MCF 10A (cell line): ENCODE results near the gene SLC17A1. TPM values are rescaled to one million over a fixed set of nuclear protein-coding genes. Genes with fewer than 3 reads are reported as not detected.

Experiments used
- BruUV-seq: library from RNA; stranded (reverse); fragments of 400-500 nt; replicated peaks from 2 replicates; lab custom pipeline; 2021; lab: Mats Ljungman, UMichigan
- CTCF ChIA-PET: fragments of 300-600 bp; sonication (Branson Sonifier 250); formaldehyde crosslinking; extraction: SDS; loops from one replicate; lab custom pipeline; 2021; ENCODE audit warnings: antibody characterized with exemption, inconsistent platforms; lab: Yijun Ruan, JAX
- POLR2A ChIA-PET: fragments of 300-600, 350-650 bp; sonication (Branson Sonifier 250); formaldehyde crosslinking; extraction: SDS; loops from one replicate; lab custom pipeline; 2020; ENCODE audit warnings: antibody characterized with exemption, inconsistent platforms; lab: Yijun Ruan, JAX
- DNase-seq: peaks from one replicate; pipeline ENCODE4 v3.0.0-alpha.2; 2018; ENCODE audit not compliant: unreplicated experiment
- H3K27ac Mint-ChIP-seq: one replicate; pipeline ENCODE4 v1.8.0; 2022; ENCODE audit warnings: mild to moderate bottlenecking, low read depth, mixed read lengths; ENCODE audit not compliant: unreplicated experiment
- H3K27me3 Mint-ChIP-seq: one replicate; pipeline ENCODE4 v1.8.0; 2022; ENCODE audit warnings: mixed read lengths; ENCODE audit not compliant: insufficient read depth, unreplicated experiment
- H3K36me3 Mint-ChIP-seq: one replicate; pipeline ENCODE4 v1.8.0; 2022; ENCODE audit warnings: mild to moderate bottlenecking, moderate library complexity, mixed read lengths; ENCODE audit not compliant: insufficient read depth, unreplicated experiment
- H3K4me1 Mint-ChIP-seq: one replicate; pipeline ENCODE4 v1.8.0; 2022; ENCODE audit warnings: mixed read lengths; ENCODE audit not compliant: insufficient read depth, unreplicated experiment
- H3K4me3 Mint-ChIP-seq: one replicate; pipeline ENCODE4 v1.8.0; 2022; ENCODE audit warnings: mild to moderate bottlenecking, moderate library complexity, mixed read lengths; ENCODE audit not compliant: unreplicated experiment
- H3K9me3 Mint-ChIP-seq: one replicate; pipeline ENCODE4 v1.8.0; 2022; ENCODE audit warnings: mixed read lengths; ENCODE audit not compliant: unreplicated experiment
- intact Hi-C: fragments of 100-400 bp; cut with micrococcal nuclease; formaldehyde crosslinking; loops from 2 replicates; pipeline ENCODE4 v1.14.1; 2022
- total RNA-seq: library from RNA; stranded (reverse); gene quantifications from 2 replicates; pipeline ENCODE4 v1.2.3, GENCODE V29; 2022
- TF ChIP-seq, protein P1 (sequence below): fragments of 200-600 bp; IDR thresholded peaks from one replicate; pipeline ENCODE4 v1.8.0; 2022; ENCODE audit warnings: antibody characterized with exemption, mild to moderate bottlenecking; ENCODE audit not compliant: unreplicated experiment

SLC17A1 gene
- total RNA-seq, 1 experiment from 2014 or later = not detected

DNA sequence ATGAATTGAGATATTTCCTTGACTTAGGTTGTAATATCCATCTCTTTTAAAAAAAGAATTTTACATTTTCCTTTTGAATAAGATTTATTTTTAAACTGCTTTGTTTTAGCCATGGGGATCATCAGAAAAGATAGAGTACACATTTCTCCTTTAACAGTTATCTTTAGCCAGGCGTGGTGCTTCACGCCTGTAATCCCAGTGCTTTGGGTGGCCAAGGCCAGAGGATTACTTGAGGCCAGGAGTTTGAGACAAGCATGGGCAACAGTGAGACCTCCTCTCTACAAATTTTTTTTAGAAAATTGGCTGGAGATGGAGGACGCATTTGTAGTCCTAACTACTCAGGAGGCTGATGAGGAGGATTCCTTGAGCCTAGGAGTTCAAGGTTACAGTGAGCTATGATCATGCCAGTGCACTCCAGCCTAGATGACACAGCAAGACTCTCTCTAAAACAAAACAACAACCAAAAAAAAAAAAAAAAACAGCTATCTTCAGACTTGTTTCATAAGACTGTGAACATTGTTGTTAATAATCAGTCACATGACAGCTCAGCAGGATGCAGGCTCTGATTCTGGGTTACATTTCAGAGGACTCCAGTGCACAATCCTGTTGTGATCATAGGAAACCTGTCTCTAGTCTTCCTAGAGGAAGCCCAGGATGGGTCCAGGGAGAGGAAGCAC lies 44.2 kb upstream of the SLC17A1 start:
- no peak overlapping the region for H3K27ac Mint-ChIP-seq
- no peaks in the 10 kb centered on the region for H3K9me3 Mint-ChIP-seq
- H3K36me3 Mint-ChIP-seq = no peaks in the 10 kb centered on the region
- H3K27me3 Mint-ChIP-seq = no peaks in the 10 kb centered on the region
- no peaks in the 10 kb centered on the region for H3K4me1 Mint-ChIP-seq
- TF ChIP-seq, protein P1, sequence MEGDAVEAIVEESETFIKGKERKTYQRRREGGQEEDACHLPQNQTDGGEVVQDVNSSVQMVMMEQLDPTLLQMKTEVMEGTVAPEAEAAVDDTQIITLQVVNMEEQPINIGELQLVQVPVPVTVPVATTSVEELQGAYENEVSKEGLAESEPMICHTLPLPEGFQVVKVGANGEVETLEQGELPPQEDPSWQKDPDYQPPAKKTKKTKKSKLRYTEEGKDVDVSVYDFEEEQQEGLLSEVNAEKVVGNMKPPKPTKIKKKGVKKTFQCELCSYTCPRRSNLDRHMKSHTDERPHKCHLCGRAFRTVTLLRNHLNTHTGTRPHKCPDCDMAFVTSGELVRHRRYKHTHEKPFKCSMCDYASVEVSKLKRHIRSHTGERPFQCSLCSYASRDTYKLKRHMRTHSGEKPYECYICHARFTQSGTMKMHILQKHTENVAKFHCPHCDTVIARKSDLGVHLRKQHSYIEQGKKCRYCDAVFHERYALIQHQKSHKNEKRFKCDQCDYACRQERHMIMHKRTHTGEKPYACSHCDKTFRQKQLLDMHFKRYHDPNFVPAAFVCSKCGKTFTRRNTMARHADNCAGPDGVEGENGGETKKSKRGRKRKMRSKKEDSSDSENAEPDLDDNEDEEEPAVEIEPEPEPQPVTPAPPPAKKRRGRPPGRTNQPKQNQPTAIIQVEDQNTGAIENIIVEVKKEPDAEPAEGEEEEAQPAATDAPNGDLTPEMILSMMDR = no peak
- intact Hi-C loops = no loop called here
- BruUV-seq = no TSS peak
- DNase-seq = no peak
- no peak overlapping the region for H3K4me3 Mint-ChIP-seq
- POLR2A ChIA-PET = no interaction called here
- CTCF ChIA-PET = interaction anchor here (2.0 kb wide), 1 partner anchor 14 kb away, joined by 6 read pairs; no protein-coding TSS in a partner anchor

DNA sequence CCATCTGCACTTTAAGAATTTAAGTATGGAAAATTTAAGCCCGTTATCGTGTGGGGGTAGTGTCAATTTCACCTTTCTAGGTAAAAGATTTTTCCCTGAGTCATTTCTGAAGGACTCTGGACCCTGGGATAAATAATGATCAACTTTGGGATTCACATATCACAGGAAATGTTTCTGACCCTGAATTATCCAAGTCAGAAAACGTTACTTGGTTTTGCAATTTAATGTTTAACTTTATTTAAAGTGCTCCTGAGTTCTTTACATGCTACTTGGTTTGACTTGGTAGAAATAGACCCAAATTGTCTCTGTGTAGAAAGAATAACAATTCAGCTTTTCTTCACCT lies 43.7 kb upstream of the SLC17A1 start:
- CTCF ChIA-PET = interaction anchor here (2.0 kb wide), 1 partner anchor 15 kb away, joined by 6 read pairs; no protein-coding TSS in a partner anchor

DNA sequence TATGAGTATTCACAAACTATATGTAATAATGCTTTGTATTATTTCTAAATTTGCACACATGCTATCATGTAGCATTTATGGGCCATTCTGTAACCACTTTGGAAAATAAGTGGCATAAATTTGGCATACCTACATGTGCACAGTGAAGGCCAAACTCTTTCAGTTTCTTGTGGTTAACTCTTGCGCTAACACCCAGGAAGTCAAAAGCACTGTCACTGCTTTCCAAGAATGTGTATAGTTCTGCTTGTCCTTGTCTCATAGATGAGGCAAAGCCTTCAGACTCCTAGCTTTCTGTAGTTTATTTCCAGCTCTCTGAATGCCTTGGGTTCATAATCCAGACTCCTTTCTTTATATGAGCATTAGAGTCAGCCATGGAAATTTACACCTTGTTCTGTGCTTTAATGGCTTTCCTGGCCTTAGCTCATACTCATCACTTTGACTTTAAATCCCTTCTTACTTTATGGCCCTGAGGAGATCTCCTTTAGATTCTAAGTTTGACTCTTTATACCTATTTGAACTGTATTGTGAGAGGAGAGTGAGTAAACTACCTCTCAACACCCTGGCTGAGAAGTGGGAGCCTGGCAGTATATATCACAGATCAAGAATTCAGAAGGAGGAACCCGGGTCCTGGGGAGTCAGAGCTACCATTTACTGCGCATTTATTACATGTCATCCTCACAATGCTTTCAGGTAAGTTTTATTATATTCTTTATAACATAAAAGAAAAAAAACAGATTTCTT lies 43.1 kb upstream of the SLC17A1 start:
- Mint-ChIP-seq H3K27ac (no peak overlapping the region), H3K27me3 (no peaks in the 10 kb centered on the region), H3K36me3 (no peaks in the 10 kb centered on the region), H3K4me1 (no peaks in the 10 kb centered on the region), H3K9me3 (no peaks in the 10 kb centered on the region), H3K4me3 (no peak overlapping the region)
- no TSS peak for BruUV-seq
- POLR2A ChIA-PET = no interaction called here
- TF ChIP-seq, protein P1 = no peak
- intact Hi-C loops = no loop called here
- peak; percentile 27 for DNase-seq
- CTCF ChIA-PET = interaction anchor here (2.0 kb wide), 1 partner anchor 15 kb away, joined by 6 read pairs; no protein-coding TSS in a partner anchor

More for the DNA sequence above, 43.7 kb upstream of the SLC17A1 start:
- intact Hi-C loops = no loop called here
- POLR2A ChIA-PET = no interaction called here
- no peak for DNase-seq
- TF ChIP-seq, protein P1 = no peak
- Mint-ChIP-seq H3K4me1 (no peaks in the 10 kb centered on the region), H3K27ac (no peak overlapping the region), H3K27me3 (no peaks in the 10 kb centered on the region), H3K36me3 (no peaks in the 10 kb centered on the region), H3K4me3 (no peak overlapping the region), H3K9me3 (no peaks in the 10 kb centered on the region)
- no TSS peak for BruUV-seq

DNA sequence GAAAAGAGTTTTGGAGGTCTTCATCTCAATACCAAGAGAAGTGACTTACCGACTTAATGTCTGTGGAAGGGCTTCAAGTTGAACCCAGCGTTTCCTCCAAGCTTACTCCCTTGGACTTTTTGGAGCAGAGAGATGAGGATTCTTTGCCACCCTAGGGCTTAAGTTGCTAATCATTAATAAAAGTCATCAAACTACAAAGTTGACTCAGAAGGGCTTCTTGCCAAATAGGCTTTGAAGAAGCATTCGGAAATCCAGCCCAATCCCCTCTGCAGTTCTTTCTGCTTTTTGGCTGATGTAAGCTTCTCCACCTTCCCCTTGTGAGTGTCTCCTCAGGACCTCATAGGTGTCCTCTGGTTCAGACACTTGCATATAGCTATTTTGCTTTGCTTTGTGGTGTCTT lies 42.3 kb upstream of the SLC17A1 start, which contains the start of gene SLC17A3:
Gene SLC17A3, minus strand, starts transcription at position 126 of the 400 bp plus-strand sequence. CDS start 5,856 bp downstream, outside the sequence.
- Mint-ChIP-seq H3K27me3 (no peaks in the 10 kb centered on the region), H3K4me3 (no peak within 1 kb of the TSS), H3K4me1 (no peaks in the 10 kb centered on the region), H3K9me3 (no peaks in the 10 kb centered on the region), H3K36me3 (no peaks in the 10 kb centered on the region), H3K27ac (no peak within 1 kb of the TSS)
- intact Hi-C loops = no loop called here
- DNase-seq = no peak
- TF ChIP-seq, protein P1 = no peak
- POLR2A ChIA-PET = no interaction called here
- CTCF ChIA-PET = interaction anchor here (2.0 kb wide), 1 partner anchor 16 kb away, joined by 6 read pairs; no protein-coding TSS in a partner anchor
- BruUV-seq = no TSS peak
